H9 (cell line): Measurements from ENCODE around the gene SLC2A1. TPM values are rescaled to one million over a fixed set of nuclear protein-coding genes. Genes with fewer than 3 reads are reported as not detected.
A peak's percentile ranks its signal among the peaks of the same experiment; 100 is the strongest.

ENCODE experiments used
- DNase-seq: peaks from one replicate; pipeline ENCODE4 v3.0.0-alpha.2; 2017
- H2AFZ ChIP-seq: one replicate; pipeline ENCODE4 v1.6.1; 2013; ENCODE audit warnings: mild to moderate bottlenecking, low read length, control low read depth, moderate library complexity
- H2AK5ac ChIP-seq: 2 replicates; pipeline ENCODE4 v1.6.1; 2013; ENCODE audit warnings: low read length, control low read depth, mixed read lengths; ENCODE audit not compliant: insufficient read length
- H2BK120ac ChIP-seq: one replicate; pipeline ENCODE4 v1.6.1; 2013; ENCODE audit warnings: low read depth, mild to moderate bottlenecking, low read length, control low read depth, inconsistent platforms; ENCODE audit not compliant: poor library complexity, severe bottlenecking
- H2BK12ac ChIP-seq: 2 replicates; pipeline ENCODE4 v1.6.1; 2013; ENCODE audit warnings: low read length, control low read depth, mixed read lengths, low read depth; ENCODE audit not compliant: insufficient read length
- H2BK15ac ChIP-seq: 2 replicates; pipeline ENCODE4 v1.6.1; 2013; ENCODE audit warnings: low read depth, low read length, control low read depth
- H2BK20ac ChIP-seq: one replicate; pipeline ENCODE4 v1.6.1; 2013; ENCODE audit warnings: low read depth, mild to moderate bottlenecking, low read length, control low read depth, inconsistent platforms; ENCODE audit not compliant: poor library complexity, severe bottlenecking
- H2BK5ac ChIP-seq: 2 replicates; pipeline ENCODE4 v1.6.1; 2013; ENCODE audit warnings: low read length, control low read depth, mixed read lengths; ENCODE audit not compliant: insufficient read length
- H3K14ac ChIP-seq: 2 replicates; pipeline ENCODE4 v1.6.1; 2013; ENCODE audit warnings: low read length, control low read depth; ENCODE audit not compliant: insufficient read depth
- H3K18ac ChIP-seq: 2 replicates; pipeline ENCODE4 v1.6.1; 2013; ENCODE audit warnings: low read depth, mild to moderate bottlenecking, mixed read lengths, low read length, control low read depth; ENCODE audit not compliant: insufficient read length
- H3K23ac ChIP-seq: 2 replicates; pipeline ENCODE4 v1.6.1; 2013; ENCODE audit warnings: low read length, control low read depth, mixed read lengths, low read depth; ENCODE audit not compliant: insufficient read length
- H3K23me2 ChIP-seq: 2 replicates; pipeline ENCODE4 v1.6.1; 2013; ENCODE audit warnings: low read depth, mild to moderate bottlenecking, mixed read lengths, low read length, control low read depth; ENCODE audit not compliant: insufficient read length, poor library complexity, severe bottlenecking
- H3K27ac ChIP-seq: 2 replicates; pipeline ENCODE4 v1.5.1; 2013; ENCODE audit warnings: low read length, control low read depth, mixed read lengths, low read depth; ENCODE audit not compliant: insufficient read length
- H3K27me3 ChIP-seq: 2 replicates; pipeline ENCODE4 v1.6.1; 2013; ENCODE audit warnings: low read length, control low read depth, inconsistent platforms; ENCODE audit not compliant: insufficient read depth
- H3K4ac ChIP-seq: 2 replicates; pipeline ENCODE4 v1.6.1; 2013; ENCODE audit warnings: low read depth, mild to moderate bottlenecking, control low read depth, inconsistent platforms, low read length, moderate library complexity
- H3K4me1 ChIP-seq: 2 replicates; pipeline ENCODE4 v1.6.1; 2013; ENCODE audit warnings: low read length, control low read depth, inconsistent platforms; ENCODE audit not compliant: insufficient read depth
- H3K4me2 ChIP-seq: 2 replicates; pipeline ENCODE4 v1.6.1; 2013; ENCODE audit warnings: low read length, control low read depth, mixed read lengths; ENCODE audit not compliant: insufficient read length, insufficient read depth
- H3K56ac ChIP-seq: 2 replicates; pipeline ENCODE4 v1.6.1; 2013; ENCODE audit warnings: low read depth, mild to moderate bottlenecking, mixed read lengths, low read length, control low read depth; ENCODE audit not compliant: insufficient read length
- H3K79me1 ChIP-seq: 2 replicates; pipeline ENCODE4 v1.6.1; 2013; ENCODE audit warnings: low read depth, mild to moderate bottlenecking, moderate library complexity, low read length, control low read depth, inconsistent platforms; ENCODE audit not compliant: insufficient read depth, poor library complexity, severe bottlenecking
- H3K79me2 ChIP-seq: 2 replicates; pipeline ENCODE4 v1.6.1; 2013; ENCODE audit warnings: low read length, control low read depth, inconsistent platforms; ENCODE audit not compliant: insufficient read depth
- H3K9ac ChIP-seq: 2 replicates; pipeline ENCODE4 v1.6.1; 2013; ENCODE audit warnings: low read length, control low read depth, mixed read lengths; ENCODE audit not compliant: insufficient read length; ENCODE audit errors: extremely low read depth
- H3K9me3 ChIP-seq: one replicate; pipeline ENCODE4 v1.6.1; 2013; ENCODE audit warnings: low read depth, low read length, inconsistent platforms; ENCODE audit not compliant: control insufficient read depth
- H3T11ph ChIP-seq: one replicate; pipeline ENCODE4 v1.6.1; 2013; ENCODE audit warnings: mild to moderate bottlenecking, low read length, control low read depth, inconsistent platforms
- H4K20me1 ChIP-seq: one replicate; pipeline ENCODE4 v1.6.1; 2013; ENCODE audit not compliant: control insufficient read depth, insufficient read length, insufficient read depth
- H4K5ac ChIP-seq: 2 replicates; pipeline ENCODE4 v1.6.1; 2013; ENCODE audit warnings: low read depth, mild to moderate bottlenecking, mixed read lengths, low read length, control low read depth; ENCODE audit not compliant: insufficient read length
- H4K8ac ChIP-seq: replicated peaks from 2 replicates; pipeline ENCODE4 v1.6.1; 2013; ENCODE audit warnings: low read length, control low read depth, mixed read lengths, low read depth; ENCODE audit not compliant: insufficient read length
- H4K91ac ChIP-seq: 2 replicates; pipeline ENCODE4 v1.6.1; 2013; ENCODE audit warnings: low read depth, mild to moderate bottlenecking, moderate library complexity, mixed read lengths, low read length, control low read depth; ENCODE audit not compliant: insufficient read length
- H3K27ac Mint-ChIP-seq, 3 experiments: 2 replicates in 2 of 3; 3 replicates in 1 of 3; pipeline ENCODE4 v1.8.0; 2020 to 2021; ENCODE audit warnings: mixed read lengths in 3 of 3, mild to moderate bottlenecking in 1 of 3, moderate library complexity in 1 of 3
- H3K27me3 Mint-ChIP-seq: 2 replicates; pipeline ENCODE4 v1.8.0; 2021; ENCODE audit warnings: low read depth, mild to moderate bottlenecking, moderate library complexity, mixed read lengths
- H3K36me3 Mint-ChIP-seq, 3 experiments: 2 replicates in 2 of 3; 3 replicates in 1 of 3; pipeline ENCODE4 v1.8.0; 2020 to 2021; ENCODE audit warnings: low read depth in 3 of 3, mixed read lengths in 3 of 3; ENCODE audit not compliant: insufficient read depth in 1 of 3
- H3K4me1 Mint-ChIP-seq, 2 experiments: 2 replicates each; pipeline ENCODE4 v1.8.0; 2020; ENCODE audit warnings: mixed read lengths in 2 of 2
- H3K4me3 Mint-ChIP-seq, 2 experiments: 2 replicates in 1 of 2; 3 replicates in 1 of 2; pipeline ENCODE4 v1.8.0; 2020 to 2021; ENCODE audit warnings: mild to moderate bottlenecking in 2 of 2, mixed read lengths in 2 of 2, moderate library complexity in 1 of 2
- H3K9me3 Mint-ChIP-seq, 2 experiments: 2 replicates in 1 of 2; 3 replicates in 1 of 2; pipeline ENCODE4 v1.8.0; 2020; ENCODE audit warnings: mild to moderate bottlenecking in 2 of 2, mixed read lengths in 2 of 2, moderate library complexity in 1 of 2
- whole genome bisulfite sequencing: extraction: QIAGEN DNeasy Blood & Tissue Kit; methylation state at CpG from one replicate; pipeline ENCODE4 v1.1.7; 2013; ENCODE audit warnings: missing lambda C conversion rate, low lambda C conversion rate, mixed read lengths; ENCODE audit not compliant: insufficient read length; ENCODE audit errors: extremely low coverage; 5-methylcytosine and 5-hydroxymethylcytosine counted together
- total RNA-seq: library from RNA; stranded (reverse); gene quantifications from 2 replicates; pipeline ENCODE4 v1.2.1, GENCODE V29; 2021
- TF ChIP-seq, protein P1 (sequence below): fragments of 200-600 bp; sonication (generic); conservative IDR thresholded peaks from 3 replicates; pipeline ENCODE4 v1.8.0; 2021; ENCODE audit warnings: antibody characterized with exemption, mild to moderate bottlenecking

Gene SLC2A1
- total RNA-seq, 1 experiment from 2014 or later, result 186 TPM

DNA sequence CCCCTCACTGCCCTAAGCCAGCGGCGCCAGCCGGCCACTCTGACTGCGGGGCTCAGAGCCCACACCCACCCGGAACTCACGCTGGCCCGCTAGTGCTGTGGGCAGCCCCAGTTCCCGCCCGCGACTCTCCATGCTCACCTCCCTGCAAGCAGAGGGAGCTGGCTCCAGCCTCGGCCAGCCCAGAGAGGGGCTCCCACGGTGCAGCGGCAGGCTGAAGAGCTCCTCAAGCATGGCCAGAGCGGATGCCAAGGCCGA lies 41.5 kb downstream of the SLC2A1 start:
- no peak overlapping the region for H3K4ac ChIP-seq
- Mint-ChIP-seq H3K27ac (no peak overlapping the region; a peak in 1 of 7 replicates), H3K9me3 (peaks cover 20 to 29% of the 10 kb centered on the region in 2 experiments), H3K36me3 (peaks cover 7 to 17% (median 13%) of the 10 kb centered on the region in 3 experiments), H3K27me3 (no peaks in the 10 kb centered on the region; the same call in 1 of the 2 replicates), H3K4me3 (no peak overlapping the region), H3K4me1 (peaks cover 2 to 4% of the 10 kb centered on the region in 2 experiments; a peak in 3 of 4 replicates)
- peak; percentile 33 for DNase-seq
- H3T11ph ChIP-seq, result no peak overlapping the region
- no peak overlapping the region for H3K4me2 ChIP-seq
- H2BK120ac ChIP-seq, result no peak overlapping the region
- no peak overlapping the region for H3K27ac ChIP-seq
- H4K20me1 ChIP-seq, result no peaks in the 10 kb centered on the region
- H3K79me1 ChIP-seq, result no peaks in the 10 kb centered on the region
- no peak overlapping the region for H3K18ac ChIP-seq
- H2BK20ac ChIP-seq, result no peak overlapping the region
- no peaks in the 10 kb centered on the region for H3K79me2 ChIP-seq
- H2BK15ac ChIP-seq, result no peak overlapping the region
- H4K5ac ChIP-seq, result no peak overlapping the region
- no peak overlapping the region for H4K8ac ChIP-seq
- no peak overlapping the region for H3K23ac ChIP-seq
- no peak overlapping the region for H2BK5ac ChIP-seq
- TF ChIP-seq, protein P1, sequence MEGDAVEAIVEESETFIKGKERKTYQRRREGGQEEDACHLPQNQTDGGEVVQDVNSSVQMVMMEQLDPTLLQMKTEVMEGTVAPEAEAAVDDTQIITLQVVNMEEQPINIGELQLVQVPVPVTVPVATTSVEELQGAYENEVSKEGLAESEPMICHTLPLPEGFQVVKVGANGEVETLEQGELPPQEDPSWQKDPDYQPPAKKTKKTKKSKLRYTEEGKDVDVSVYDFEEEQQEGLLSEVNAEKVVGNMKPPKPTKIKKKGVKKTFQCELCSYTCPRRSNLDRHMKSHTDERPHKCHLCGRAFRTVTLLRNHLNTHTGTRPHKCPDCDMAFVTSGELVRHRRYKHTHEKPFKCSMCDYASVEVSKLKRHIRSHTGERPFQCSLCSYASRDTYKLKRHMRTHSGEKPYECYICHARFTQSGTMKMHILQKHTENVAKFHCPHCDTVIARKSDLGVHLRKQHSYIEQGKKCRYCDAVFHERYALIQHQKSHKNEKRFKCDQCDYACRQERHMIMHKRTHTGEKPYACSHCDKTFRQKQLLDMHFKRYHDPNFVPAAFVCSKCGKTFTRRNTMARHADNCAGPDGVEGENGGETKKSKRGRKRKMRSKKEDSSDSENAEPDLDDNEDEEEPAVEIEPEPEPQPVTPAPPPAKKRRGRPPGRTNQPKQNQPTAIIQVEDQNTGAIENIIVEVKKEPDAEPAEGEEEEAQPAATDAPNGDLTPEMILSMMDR, result no peak
- no peak overlapping the region for H2AFZ ChIP-seq
- H3K56ac ChIP-seq, result no peak overlapping the region
- H3K4me1 ChIP-seq, result no peaks in the 10 kb centered on the region
- WGBS, result no CpG with 5 or more reads among the region's 15 CpGs
- H3K23me2 ChIP-seq, result no peaks in the 10 kb centered on the region
- H2BK12ac ChIP-seq, result no peak overlapping the region
- H4K91ac ChIP-seq, result no peak overlapping the region
- no peak overlapping the region for H3K14ac ChIP-seq
- H3K9me3 ChIP-seq, result no peaks in the 10 kb centered on the region
- H2AK5ac ChIP-seq, result no peak overlapping the region
- H3K27me3 ChIP-seq, result no peaks in the 10 kb centered on the region
- H3K9ac ChIP-seq, result no peak overlapping the region
